KMS-11 (cell line): ENCODE measurements around the gene MCRIP2.
"Not testable (repeated sequence)": the region's sequence is repeated elsewhere in the genome, so short reads cannot be mapped to it uniquely, and the experiment has no call there.

Experiments used
- H2AFZ ChIP-seq: fragments of 200-600 bp; sonication (generic); 2 replicates; pipeline ENCODE4 v1.6.1; 2016; ENCODE audit warnings: antibody characterized with exemption, mixed run types, low read depth
- H3K27ac ChIP-seq: fragments of 200-600 bp; sonication (generic); 2 replicates; pipeline ENCODE4 v1.6.1; 2016; ENCODE audit warnings: mild to moderate bottlenecking, mixed run types
- H3K27me3 ChIP-seq: fragments of 200-600 bp; sonication (generic); 2 replicates; pipeline ENCODE4 v1.6.1; 2017; ENCODE audit warnings: mild to moderate bottlenecking, low read depth, mixed run types, moderate library complexity; ENCODE audit not compliant: insufficient read depth
- H3K36me3 ChIP-seq: fragments of 200-600 bp; sonication (generic); 2 replicates; pipeline ENCODE4 v1.6.1; 2017; ENCODE audit warnings: mild to moderate bottlenecking, mixed run types; ENCODE audit not compliant: insufficient read depth
- H3K4me1 ChIP-seq: fragments of 200-600 bp; sonication (generic); 2 replicates; pipeline ENCODE4 v1.6.1; 2016; ENCODE audit warnings: mild to moderate bottlenecking, low read depth, mixed run types; ENCODE audit not compliant: poor library complexity, severe bottlenecking
- H3K4me2 ChIP-seq: fragments of 200-600 bp; sonication (generic); 2 replicates; pipeline ENCODE4 v1.7.0; 2016; ENCODE audit warnings: mild to moderate bottlenecking, mixed run types
- H3K4me3 ChIP-seq: fragments of 200-600 bp; sonication (generic); IDR thresholded peaks from 2 replicates; pipeline ENCODE4 v1.6.1; 2017; ENCODE audit warnings: low read depth, low read length, mixed read lengths; ENCODE audit not compliant: insufficient read depth
- H3K79me2 ChIP-seq: fragments of 200-600 bp; sonication (generic); 2 replicates; pipeline ENCODE4 v1.6.1; 2016; ENCODE audit warnings: low read depth, mixed run types; ENCODE audit not compliant: insufficient read depth
- H3K9ac ChIP-seq: fragments of 200-600 bp; sonication (generic); 2 replicates; pipeline ENCODE4 v1.6.1; 2016; ENCODE audit warnings: mild to moderate bottlenecking, mixed run types
- H4K20me1 ChIP-seq: fragments of 200-600 bp; sonication (generic); 2 replicates; pipeline ENCODE4 v1.6.1; 2016; ENCODE audit warnings: mild to moderate bottlenecking, mixed run types; ENCODE audit not compliant: insufficient read depth
- CTCF ChIP-seq: fragments of 200-600 bp; sonication (generic); conservative IDR thresholded peaks from 2 replicates; pipeline ENCODE4 v1.6.1; 2017; ENCODE audit warnings: low read depth, mild to moderate bottlenecking, antibody characterized with exemption, low read length, moderate library complexity, mixed read lengths

Gene MCRIP2

GRCh38 chr16:687499-687898 lies 45.9 kb downstream of the MCRIP2 start:
- Histone ChIP-seq H3K79me2 (no peaks in the 10 kb centered on the region), H2AFZ (no peak overlapping the region), H3K4me2 (no peak overlapping the region), H3K27me3 (peaks cover 19% of the 10 kb centered on the region), H3K4me1 (peaks cover 4% of the 10 kb centered on the region), H3K27ac (no peak overlapping the region), H4K20me1 (no peaks in the 10 kb centered on the region), H3K36me3 (no peaks in the 10 kb centered on the region; the same call in 1 of the 2 replicates), H3K9ac (no peak overlapping the region), H3K4me3 (no peak overlapping the region)
- TF ChIP-seq CTCF: no peak

GRCh38 chr16:689175-689897 lies 47.7 kb downstream of the MCRIP2 start:
- Histone ChIP-seq H3K4me3 (no peak overlapping the region), H3K36me3 (no peaks in the 10 kb centered on the region), H2AFZ (peak overlapping the region; percentile 70), H3K4me1 (peaks cover 4% of the 10 kb centered on the region), H3K27ac (no peak overlapping the region), H3K9ac (peak overlapping the region; percentile 55; the same call in 1 of the 2 replicates), H3K79me2 (no peaks in the 10 kb centered on the region), H4K20me1 (no peaks in the 10 kb centered on the region), H3K27me3 (peaks cover 31% of the 10 kb centered on the region), H3K4me2 (peak overlapping the region; percentile 97)
- TF ChIP-seq CTCF: no peak

GRCh38 chr16:691242-691641 lies 49.6 kb downstream of the MCRIP2 start:
- H3K79me2 ChIP-seq, H3K4me1 ChIP-seq, H3K4me2 ChIP-seq, H2AFZ ChIP-seq, H4K20me1 ChIP-seq, H3K27ac ChIP-seq, H3K4me3 ChIP-seq, H3K36me3 ChIP-seq, H3K9ac ChIP-seq: not testable (repeated sequence)
- peaks cover 42% of the 10 kb centered on the region for H3K27me3 ChIP-seq

- Histone ChIP-seq H4K20me1 (no peaks in the 10 kb centered on the region), H3K36me3 (no peaks in the 10 kb centered on the region), H3K4me3 (no peak overlapping the region), H3K79me2 (no peaks in the 10 kb centered on the region), H3K4me1 (peaks cover 9% of the 10 kb centered on the region), H3K4me2 (no peak overlapping the region), H2AFZ (no peak overlapping the region), H3K27me3 (peaks cover 47% of the 10 kb centered on the region), H3K9ac (no peak overlapping the region), H3K27ac (no peak overlapping the region)
- no peak for TF ChIP-seq CTCF
These were observed 50.9 kb downstream of the MCRIP2 start for GRCh38 chr16:692356-693108.

- peaks cover 9% of the 10 kb centered on the region for H3K4me1 ChIP-seq
- no peak overlapping the region for H3K4me3 ChIP-seq
- H3K4me2 ChIP-seq: no peak overlapping the region
- peaks cover 55% of the 10 kb centered on the region for H3K27me3 ChIP-seq
- no peak overlapping the region for H3K9ac ChIP-seq
- H4K20me1 ChIP-seq: no peaks in the 10 kb centered on the region
- H3K79me2 ChIP-seq: no peaks in the 10 kb centered on the region
- TF ChIP-seq CTCF: no peak
- no peak overlapping the region for H3K27ac ChIP-seq
- H3K36me3 ChIP-seq: no peaks in the 10 kb centered on the region
- H2AFZ ChIP-seq: no peak overlapping the region
These were observed 51.7 kb downstream of the MCRIP2 start for GRCh38 chr16:693364-693763.
